Measurements from ENCODE around the gene ABCA6.
"Not testable (repeated sequence)": the region's sequence is repeated elsewhere in the genome, so short reads cannot be mapped to it uniquely, and the experiment has no call there.

The ABCA6 gene

DNA sequence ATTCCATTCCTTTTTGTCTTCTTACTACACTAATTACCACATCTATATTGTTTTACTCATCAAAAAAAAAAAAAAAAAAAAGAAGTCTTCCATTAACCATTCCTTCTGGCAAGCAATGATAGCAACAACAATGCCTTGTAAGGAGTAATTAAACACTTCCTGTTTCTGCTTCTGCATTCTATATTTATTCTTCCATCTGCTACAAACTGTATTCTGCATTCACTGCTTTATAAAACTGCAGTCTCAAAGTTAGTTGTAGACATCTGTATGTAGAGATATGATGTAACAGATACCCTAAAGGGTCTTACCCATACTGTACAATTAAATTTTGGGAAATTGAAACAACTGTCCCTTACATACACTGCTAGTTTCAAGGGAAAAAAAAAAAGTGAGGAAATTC is 28.7 kb upstream of the ABCA6 start:
- no peak overlapping the region for H3K4me3 ChIP-seq (ENCODE audit: low read depth in 1 of 2, low read length in 1 of 2)
- no peaks in the 10 kb centered on the region for H3K4me1 ChIP-seq (ENCODE audit: control insufficient read depth in 1 of 2, insufficient read depth in 1 of 2, low read depth in 1 of 2, low read length in 1 of 2)
- no peaks in the 10 kb centered on the region for H3K27me3 ChIP-seq
- H3K36me3 ChIP-seq, result no peaks in the 10 kb centered on the region
- no peaks in the 10 kb centered on the region for H3K9me3 ChIP-seq
- no peak overlapping the region for H3K27ac ChIP-seq
- TF ChIP-seq, protein P1, sequence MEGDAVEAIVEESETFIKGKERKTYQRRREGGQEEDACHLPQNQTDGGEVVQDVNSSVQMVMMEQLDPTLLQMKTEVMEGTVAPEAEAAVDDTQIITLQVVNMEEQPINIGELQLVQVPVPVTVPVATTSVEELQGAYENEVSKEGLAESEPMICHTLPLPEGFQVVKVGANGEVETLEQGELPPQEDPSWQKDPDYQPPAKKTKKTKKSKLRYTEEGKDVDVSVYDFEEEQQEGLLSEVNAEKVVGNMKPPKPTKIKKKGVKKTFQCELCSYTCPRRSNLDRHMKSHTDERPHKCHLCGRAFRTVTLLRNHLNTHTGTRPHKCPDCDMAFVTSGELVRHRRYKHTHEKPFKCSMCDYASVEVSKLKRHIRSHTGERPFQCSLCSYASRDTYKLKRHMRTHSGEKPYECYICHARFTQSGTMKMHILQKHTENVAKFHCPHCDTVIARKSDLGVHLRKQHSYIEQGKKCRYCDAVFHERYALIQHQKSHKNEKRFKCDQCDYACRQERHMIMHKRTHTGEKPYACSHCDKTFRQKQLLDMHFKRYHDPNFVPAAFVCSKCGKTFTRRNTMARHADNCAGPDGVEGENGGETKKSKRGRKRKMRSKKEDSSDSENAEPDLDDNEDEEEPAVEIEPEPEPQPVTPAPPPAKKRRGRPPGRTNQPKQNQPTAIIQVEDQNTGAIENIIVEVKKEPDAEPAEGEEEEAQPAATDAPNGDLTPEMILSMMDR (IDR thresholded peaks at IDR 0.05), result no peak

DNA sequence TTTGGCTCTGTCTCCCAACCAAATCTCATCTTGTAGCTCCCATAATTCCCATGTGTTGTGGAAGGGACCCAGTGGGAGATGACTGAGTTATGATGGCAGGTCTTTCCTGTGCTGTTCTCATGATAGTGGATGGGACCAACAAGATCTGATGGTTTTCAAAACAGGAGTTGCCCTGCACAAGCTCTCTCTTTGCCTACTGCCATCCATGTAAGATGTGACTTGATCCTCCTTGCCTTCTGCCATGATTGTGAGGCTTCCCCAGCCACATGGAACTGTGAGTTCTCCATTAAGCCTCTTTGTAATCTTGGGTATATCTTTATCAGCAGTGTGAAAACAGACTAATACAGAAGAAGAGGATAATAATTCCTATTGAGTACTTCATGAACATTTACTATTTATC is 26.9 kb upstream of the ABCA6 start:
- H3K9me3 ChIP-seq; H3K4me1 ChIP-seq (ENCODE audit: control insufficient read depth in 1 of 2, insufficient read depth in 1 of 2, low read depth in 1 of 2, low read length in 1 of 2); H3K4me3 ChIP-seq (ENCODE audit: low read depth in 1 of 2, low read length in 1 of 2); H3K27me3 ChIP-seq; H3K27ac ChIP-seq; H3K36me3 ChIP-seq: not testable (repeated sequence)

DNA sequence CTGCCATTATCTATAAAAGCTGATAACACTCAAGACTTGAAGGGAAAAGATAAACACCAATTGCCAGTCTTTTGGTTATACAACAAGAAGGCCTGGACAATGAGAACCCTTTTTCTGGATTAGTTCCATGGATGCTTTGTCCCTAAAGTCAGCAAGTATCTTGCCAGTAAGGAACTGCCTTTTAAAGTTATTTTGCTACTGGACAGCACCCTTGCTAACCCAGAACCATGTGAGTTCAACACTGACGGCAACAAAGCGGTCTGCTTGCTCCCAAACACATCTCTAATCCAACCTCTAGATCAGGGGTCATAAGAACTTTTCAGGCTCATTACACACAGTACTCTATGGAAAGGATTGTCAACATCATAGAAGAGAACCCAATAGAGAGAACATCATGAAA is 25.3 kb upstream of the ABCA6 start:
- no peak overlapping the region for H3K27ac ChIP-seq
- no peaks in the 10 kb centered on the region for H3K9me3 ChIP-seq
- H3K4me1 ChIP-seq (ENCODE audit: control insufficient read depth in 1 of 2, insufficient read depth in 1 of 2, low read depth in 1 of 2, low read length in 1 of 2), result no peaks in the 10 kb centered on the region
- TF ChIP-seq, protein P1 (IDR thresholded peaks at IDR 0.05), result no peak
- H3K4me3 ChIP-seq (ENCODE audit: low read depth in 1 of 2, low read length in 1 of 2), result no peak overlapping the region
- no peaks in the 10 kb centered on the region for H3K27me3 ChIP-seq
- no peaks in the 10 kb centered on the region for H3K36me3 ChIP-seq

DNA sequence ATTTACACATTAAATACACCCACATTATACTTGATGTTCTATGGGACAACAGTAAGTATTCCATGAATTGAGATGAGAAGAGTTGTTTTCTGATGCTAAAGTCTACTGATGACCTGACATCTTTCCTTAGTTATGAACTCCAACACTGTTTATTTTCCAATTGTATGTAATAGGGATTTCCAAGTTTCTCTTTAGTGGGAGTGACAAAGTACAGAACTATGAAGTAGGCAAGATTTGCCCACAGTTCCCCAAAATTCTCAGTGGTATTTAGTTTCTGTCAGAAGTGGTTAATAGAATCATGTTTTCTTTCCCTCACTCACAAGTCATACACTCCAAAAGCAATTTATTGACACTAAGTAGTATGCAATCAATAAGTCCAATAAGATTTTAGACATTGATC is 22.5 kb upstream of the ABCA6 start:
- no peaks in the 10 kb centered on the region for H3K9me3 ChIP-seq
- TF ChIP-seq, protein P1 (IDR thresholded peaks at IDR 0.05), result no peak
- no peak overlapping the region for H3K27ac ChIP-seq
- no peaks in the 10 kb centered on the region for H3K27me3 ChIP-seq
- H3K36me3 ChIP-seq, result no peaks in the 10 kb centered on the region
- no peaks in the 10 kb centered on the region for H3K4me1 ChIP-seq (ENCODE audit: control insufficient read depth in 1 of 2, insufficient read depth in 1 of 2, low read depth in 1 of 2, low read length in 1 of 2)
- H3K4me3 ChIP-seq (ENCODE audit: low read depth in 1 of 2, low read length in 1 of 2), result no peak overlapping the region

DNA sequence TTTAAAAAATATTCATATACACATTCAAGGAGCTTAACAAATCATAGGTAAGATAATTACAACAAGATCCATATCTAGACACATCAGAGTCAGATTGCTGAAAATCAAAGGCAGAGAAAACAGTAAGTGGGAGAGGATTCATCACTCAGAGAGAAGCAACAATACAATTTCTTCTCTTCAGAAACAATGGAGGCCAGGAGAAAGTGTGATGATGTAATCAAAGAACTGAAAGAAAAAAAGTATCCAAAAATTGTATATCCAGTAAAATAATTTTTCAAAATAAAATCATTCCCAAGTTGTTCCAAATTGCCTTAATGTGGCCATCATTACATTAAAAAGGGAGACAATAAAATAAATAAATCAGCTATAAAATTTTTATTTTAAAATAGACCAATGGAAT is 17.7 kb upstream of the ABCA6 start:
- Histone ChIP-seq H3K4me3 (ENCODE audit: low read depth in 1 of 2, low read length in 1 of 2) (no peak overlapping the region), H3K36me3 (no peaks in the 10 kb centered on the region), H3K9me3 (no peaks in the 10 kb centered on the region), H3K27ac (no peak overlapping the region), H3K27me3 (no peaks in the 10 kb centered on the region), H3K4me1 (ENCODE audit: control insufficient read depth in 1 of 2, insufficient read depth in 1 of 2, low read depth in 1 of 2, low read length in 1 of 2) (no peaks in the 10 kb centered on the region)
- TF ChIP-seq, protein P1 (IDR thresholded peaks at IDR 0.05), result no peak

DNA sequence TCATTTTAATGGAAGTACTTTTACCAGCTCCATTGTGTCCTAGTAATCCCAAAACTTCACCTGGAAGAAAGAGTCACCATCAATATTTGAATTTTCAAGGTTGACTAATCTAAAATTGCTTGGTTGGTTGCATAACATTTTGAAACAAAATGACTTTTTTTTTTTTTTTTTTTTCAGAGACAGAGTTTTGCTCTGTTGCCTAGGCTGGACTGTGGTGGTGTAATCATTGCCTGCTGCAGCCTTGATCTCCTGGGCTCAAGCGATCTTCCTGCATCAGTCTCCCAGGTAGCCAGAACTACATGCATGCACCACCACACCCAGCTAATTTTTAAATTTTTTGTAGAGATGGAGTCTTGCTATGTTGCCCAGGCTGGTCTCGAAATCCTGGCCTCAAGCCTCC is 12.6 kb upstream of the ABCA6 start:
- Histone ChIP-seq H3K4me3 (ENCODE audit: low read depth in 1 of 2, low read length in 1 of 2) (no peak overlapping the region), H3K27ac (no peak overlapping the region)
- TF ChIP-seq, protein P1 (IDR thresholded peaks at IDR 0.05), result no peak

More for the DNA sequence above, 12.6 kb upstream of the ABCA6 start:
- H3K9me3 ChIP-seq, result no peaks in the 10 kb centered on the region
- no peaks in the 10 kb centered on the region for H3K4me1 ChIP-seq (ENCODE audit: control insufficient read depth in 1 of 2, insufficient read depth in 1 of 2, low read depth in 1 of 2, low read length in 1 of 2)
- H3K36me3 ChIP-seq, result no peaks in the 10 kb centered on the region
- H3K27me3 ChIP-seq, result no peaks in the 10 kb centered on the region

Measured in neutrophil (primary cell).